Natural killer cell treated with Interleukin-12 subunit alpha and Interleukin-12 subunit beta and Interleukin-15 and Interleukin-18, amount 100 ng/mL, for 72 hours (primary cell): ENCODE results near the gene SLIT1. TPM values are rescaled to one million over a fixed set of nuclear protein-coding genes. Genes with fewer than 3 reads are reported as not detected.

ENCODE experiments used
- ATAC-seq, 2 donors: fragments of 150-1000 bp; cut with Tn5 transposase in 1 of 2; sonication (Bioruptor Pico), chemical (Tn5 transposase) in 1 of 2; 2 replicates each; pipeline ENCODE4 v1.10.0; 2021
- DNase-seq: peaks from one replicate; pipeline ENCODE4 v3.0.0; 2022; ENCODE audit warnings: low spot score
- H3K27ac Mint-ChIP-seq, 2 donors: 1 replicate in 1 of 2; 2 replicates in 1 of 2; pipeline ENCODE4 v1.8.0; 2022; ENCODE audit warnings: mixed read lengths in 2 of 2, mild to moderate bottlenecking in 1 of 2, moderate library complexity in 1 of 2
- H3K27me3 Mint-ChIP-seq, 2 donors: 1 replicate in 1 of 2; 2 replicates in 1 of 2; pipeline ENCODE4 v1.8.0; 2022; ENCODE audit warnings: mixed read lengths in 2 of 2
- H3K36me3 Mint-ChIP-seq: one replicate; pipeline ENCODE4 v1.8.0; 2022; ENCODE audit warnings: mixed read lengths
- H3K4me1 Mint-ChIP-seq, 2 donors: 1 replicate in 1 of 2; 2 replicates in 1 of 2; pipeline ENCODE4 v1.8.0; 2022; ENCODE audit warnings: low read depth in 2 of 2, mixed read lengths in 2 of 2, mild to moderate bottlenecking in 1 of 2
- H3K4me3 Mint-ChIP-seq: one replicate; pipeline ENCODE4 v1.8.0; 2022; ENCODE audit warnings: mixed read lengths
- H3K9me3 Mint-ChIP-seq: 2 replicates; pipeline ENCODE4 v1.8.0; 2022; ENCODE audit warnings: mixed read lengths
- total RNA-seq, 2 donors: library from RNA; stranded (reverse); gene quantifications; one replicate each; pipeline ENCODE4 v1.2.3, GENCODE V29; 2022

SLIT1 gene
- total RNA-seq, 2 donors from 2014 or later, result 0.48 to 0.78 TPM

- H3K27me3 Mint-ChIP-seq, result peaks cover 2 to 8% of the 10 kb centered on the region in 2 donors
- ATAC-seq (no peak), DNase-seq (no peak)
- H3K4me3 Mint-ChIP-seq, result no peak overlapping the region
- H3K9me3 Mint-ChIP-seq, result no peaks in the 10 kb centered on the region
- no peaks in the 10 kb centered on the region for H3K4me1 Mint-ChIP-seq
- no peak overlapping the region for H3K27ac Mint-ChIP-seq
- H3K36me3 Mint-ChIP-seq, result no peaks in the 10 kb centered on the region
Measured at GRCh38 chr10:97135464-97135863, 50.3 kb downstream of the SLIT1 start.

- no peaks in the 10 kb centered on the region for H3K36me3 Mint-ChIP-seq
- H3K27me3 Mint-ChIP-seq, result peaks cover 0 to 8% of the 10 kb centered on the region in 2 donors
- DNase-seq (no peak), ATAC-seq (no peak)
- no peak overlapping the region for H3K27ac Mint-ChIP-seq
- H3K9me3 Mint-ChIP-seq, result no peaks in the 10 kb centered on the region
- no peaks in the 10 kb centered on the region for H3K4me1 Mint-ChIP-seq
- H3K4me3 Mint-ChIP-seq, result no peak overlapping the region
Measured at GRCh38 chr10:97134983-97135382, 50.8 kb downstream of the SLIT1 start.

- Mint-ChIP-seq H3K4me1 (no peaks in the 10 kb centered on the region), H3K27ac (no peak overlapping the region), H3K9me3 (no peaks in the 10 kb centered on the region), H3K36me3 (no peaks in the 10 kb centered on the region), H3K27me3 (peaks cover 0 to 8% of the 10 kb centered on the region in 2 donors), H3K4me3 (no peak overlapping the region)
- DNase-seq (no peak), ATAC-seq (no peak)
Measured at GRCh38 chr10:97134110-97134509, 51.6 kb downstream of the SLIT1 start.

- no peak for ATAC-seq
- H3K27ac Mint-ChIP-seq, result no peak overlapping the region
- DNase-seq, result no peak
- H3K9me3 Mint-ChIP-seq, result no peaks in the 10 kb centered on the region
- no peaks in the 10 kb centered on the region for H3K4me1 Mint-ChIP-seq
- no peak overlapping the region for H3K4me3 Mint-ChIP-seq
- no peaks in the 10 kb centered on the region for H3K36me3 Mint-ChIP-seq
- no peaks in the 10 kb centered on the region for H3K27me3 Mint-ChIP-seq
Measured at GRCh38 chr10:97132273-97132672, 53.5 kb downstream of the SLIT1 start.

GRCh38 chr10:97131666-97132065 is 54.1 kb downstream of the SLIT1 start:
- Mint-ChIP-seq H3K9me3 (no peaks in the 10 kb centered on the region), H3K27me3 (no peaks in the 10 kb centered on the region), H3K4me3 (no peak overlapping the region), H3K27ac (no peak overlapping the region), H3K4me1 (no peaks in the 10 kb centered on the region), H3K36me3 (no peaks in the 10 kb centered on the region)
- ATAC-seq (no peak), DNase-seq (no peak)

- no peak for DNase-seq
- Mint-ChIP-seq H3K27me3 (no peaks in the 10 kb centered on the region), H3K9me3 (no peaks in the 10 kb centered on the region), H3K36me3 (no peaks in the 10 kb centered on the region), H3K27ac (no peak overlapping the region), H3K4me1 (no peaks in the 10 kb centered on the region), H3K4me3 (no peak overlapping the region)
- no peak for ATAC-seq
Measured at GRCh38 chr10:97131181-97131628, 54.6 kb downstream of the SLIT1 start.

- DNase-seq (no peak), ATAC-seq (no peak)
- H3K27ac Mint-ChIP-seq, result no peak overlapping the region
- no peaks in the 10 kb centered on the region for H3K9me3 Mint-ChIP-seq
- H3K27me3 Mint-ChIP-seq, result no peaks in the 10 kb centered on the region
- no peaks in the 10 kb centered on the region for H3K36me3 Mint-ChIP-seq
- no peaks in the 10 kb centered on the region for H3K4me1 Mint-ChIP-seq
- H3K4me3 Mint-ChIP-seq, result no peak overlapping the region
Measured at GRCh38 chr10:97129666-97130065, 56.1 kb downstream of the SLIT1 start.

- Mint-ChIP-seq H3K36me3 (no peaks in the 10 kb centered on the region), H3K9me3 (no peaks in the 10 kb centered on the region), H3K27ac (no peak overlapping the region), H3K4me1 (no peaks in the 10 kb centered on the region), H3K4me3 (no peak overlapping the region), H3K27me3 (no peaks in the 10 kb centered on the region)
- DNase-seq (no peak), ATAC-seq (no peak)
Measured at GRCh38 chr10:97128516-97129154, 57.1 kb downstream of the SLIT1 start.

- Mint-ChIP-seq H3K36me3 (no peaks in the 10 kb centered on the region), H3K4me3 (no peak overlapping the region), H3K27me3 (no peaks in the 10 kb centered on the region), H3K27ac (no peak overlapping the region), H3K4me1 (no peaks in the 10 kb centered on the region), H3K9me3 (no peaks in the 10 kb centered on the region)
- ATAC-seq, result peak in 1 of 2 donors; percentile 12
- DNase-seq, result no peak
Measured at GRCh38 chr10:97128039-97128492, 57.7 kb downstream of the SLIT1 start.

- Mint-ChIP-seq H3K9me3 (no peaks in the 10 kb centered on the region), H3K36me3 (no peaks in the 10 kb centered on the region), H3K27ac (no peak overlapping the region), H3K27me3 (no peaks in the 10 kb centered on the region), H3K4me1 (no peaks in the 10 kb centered on the region), H3K4me3 (no peak overlapping the region)
- DNase-seq, result no peak
- ATAC-seq, result peak in 1 of 2 donors; percentile 12
Measured at GRCh38 chr10:97127509-97127908, 58.2 kb downstream of the SLIT1 start.

GRCh38 chr10:97124211-97124610 is 61.5 kb downstream of the SLIT1 start:
- no peak for ATAC-seq
- Mint-ChIP-seq H3K4me1 (no peaks in the 10 kb centered on the region), H3K27me3 (peaks cover 9 to 12% of the 10 kb centered on the region in 2 donors), H3K4me3 (no peak overlapping the region), H3K27ac (no peak overlapping the region), H3K36me3 (no peaks in the 10 kb centered on the region), H3K9me3 (no peaks in the 10 kb centered on the region)
- no peak for DNase-seq

- Mint-ChIP-seq H3K27me3 (peaks cover 9 to 12% of the 10 kb centered on the region in 2 donors), H3K4me3 (no peak overlapping the region), H3K27ac (no peak overlapping the region), H3K9me3 (no peaks in the 10 kb centered on the region), H3K4me1 (no peaks in the 10 kb centered on the region), H3K36me3 (no peaks in the 10 kb centered on the region)
- DNase-seq, result no peak
- ATAC-seq, result no peak
Measured at GRCh38 chr10:97123765-97124164, 62.0 kb downstream of the SLIT1 start.

GRCh38 chr10:97121041-97121440 is 64.7 kb downstream of the SLIT1 start:
- Mint-ChIP-seq H3K9me3 (no peaks in the 10 kb centered on the region), H3K4me1 (no peaks in the 10 kb centered on the region), H3K4me3 (no peak overlapping the region), H3K27me3 (peaks cover 9 to 15% of the 10 kb centered on the region in 2 donors), H3K36me3 (no peaks in the 10 kb centered on the region), H3K27ac (no peak overlapping the region)
- ATAC-seq (no peak), DNase-seq (no peak)

GRCh38 chr10:97120370-97120769 is 65.4 kb downstream of the SLIT1 start:
- no peak for DNase-seq
- no peaks in the 10 kb centered on the region for H3K9me3 Mint-ChIP-seq
- ATAC-seq, result no peak
- no peaks in the 10 kb centered on the region for H3K4me1 Mint-ChIP-seq
- no peak overlapping the region for H3K27ac Mint-ChIP-seq
- no peaks in the 10 kb centered on the region for H3K36me3 Mint-ChIP-seq
- peaks cover 14 to 20% of the 10 kb centered on the region in 2 donors for H3K27me3 Mint-ChIP-seq
- H3K4me3 Mint-ChIP-seq, result no peak overlapping the region
